OCI-LY3 (cell line): ENCODE measurements around the gene CLK2.
A peak's percentile ranks its signal among the peaks of the same experiment; 100 is the strongest.
"Not testable (repeated sequence)": the region's sequence is repeated elsewhere in the genome, so short reads cannot be mapped to it uniquely, and the experiment has no call there.

Source experiments
- H2AFZ ChIP-seq: fragments of 200-600, 300-600 bp; shearing (Covaris generic); 2 replicates; pipeline ENCODE4 v1.6.0; 2014; ENCODE audit warnings: antibody characterized with exemption, low read depth, low read length
- H3K27ac ChIP-seq: fragments of 200-600, 300-600 bp; sonication (generic); 2 replicates; pipeline ENCODE4 v1.5.1; 2014; ENCODE audit warnings: mild to moderate bottlenecking, low read length, moderate library complexity, mixed read lengths
- H3K27me3 ChIP-seq: fragments of 200-600, 300-600 bp; sonication (generic); 2 replicates; pipeline ENCODE4 v1.6.1; 2014; ENCODE audit warnings: low read depth, low read length, mixed read lengths
- H3K36me3 ChIP-seq: fragments of 200-600, 300-600 bp; sonication (generic); replicated peaks from 2 replicates; pipeline ENCODE3; 2014; ENCODE audit warnings: low read depth, low read length, mixed read lengths
- H3K4me1 ChIP-seq: fragments of 300-600, 200-600 bp; sonication (generic); 2 replicates; pipeline ENCODE4 v1.6.1; 2014; ENCODE audit warnings: low read length, mixed read lengths
- H3K4me2 ChIP-seq: fragments of 200-600, 300-600 bp; sonication (generic); 2 replicates; pipeline ENCODE4 v1.6.1; 2014; ENCODE audit warnings: low read length, mixed read lengths
- H3K4me3 ChIP-seq: fragments of 300-600, 200-600 bp; sonication (generic); 2 replicates; pipeline ENCODE4 v1.5.1; 2014; ENCODE audit warnings: antibody characterized with exemption, mild to moderate bottlenecking, low read length, moderate library complexity
- H3K79me2 ChIP-seq: fragments of 300-600, 200-600 bp; shearing (Covaris generic); 2 replicates; pipeline ENCODE4 v1.6.1; 2014; ENCODE audit warnings: mild to moderate bottlenecking, low read length, mixed read lengths
- H3K9ac ChIP-seq: fragments of 300-600, 200-600 bp; shearing (Covaris generic); 2 replicates; pipeline ENCODE4 v1.6.0; 2014; ENCODE audit warnings: mild to moderate bottlenecking, low read length, moderate library complexity
- H3K9me3 ChIP-seq: fragments of 200-600, 300-600 bp; shearing (Covaris generic); 2 replicates; pipeline ENCODE4 v1.6.1; 2014; ENCODE audit warnings: low read length, mixed read lengths; ENCODE audit not compliant: insufficient read depth
- H4K20me1 ChIP-seq: fragments of 200-600, 300-600 bp; sonication (generic); 2 replicates; pipeline ENCODE4 v1.6.1; 2016; ENCODE audit warnings: low read length, mixed read lengths; ENCODE audit not compliant: insufficient read depth
- EZH2phosphoT487 ChIP-seq: fragments of 200-600 bp; shearing (Covaris generic); IDR thresholded peaks from 2 replicates; pipeline ENCODE4 v1.6.1; 2018; ENCODE audit warnings: antibody characterized with exemption, mixed run types, low read depth
- TF ChIP-seq, protein P1 (sequence below): fragments of 200-600, 300-600 bp; sonication (generic); IDR thresholded peaks from 2 replicates; pipeline ENCODE4 v1.5.1; 2014; ENCODE audit warnings: antibody characterized with exemption, low read length, low read depth

The CLK2 gene

GRCh38 chr1:155241069-155241679 lies 32.1 kb downstream of the CLK2 start:
- H3K27me3 ChIP-seq, result no peaks in the 10 kb centered on the region
- H4K20me1 ChIP-seq, result no peaks in the 10 kb centered on the region
- 0 out of 2 replicates have a peak overlapping the region, but pooled peaks have one; percentile 17 for H3K9ac ChIP-seq
- H3K4me1 ChIP-seq, result peaks cover 27% of the 10 kb centered on the region
- peak overlapping the region; percentile 75 for H3K4me3 ChIP-seq
- peak overlapping the region; percentile 63 for H3K4me2 ChIP-seq
- peak overlapping the region; percentile 70; the same call in 1 of the 2 replicates for H2AFZ ChIP-seq
- H3K27ac ChIP-seq, result no peak overlapping the region
- H3K79me2 ChIP-seq, result peaks cover 8% of the 10 kb centered on the region
- no peak for TF ChIP-seq EZH2phosphoT487
- TF ChIP-seq, protein P1, sequence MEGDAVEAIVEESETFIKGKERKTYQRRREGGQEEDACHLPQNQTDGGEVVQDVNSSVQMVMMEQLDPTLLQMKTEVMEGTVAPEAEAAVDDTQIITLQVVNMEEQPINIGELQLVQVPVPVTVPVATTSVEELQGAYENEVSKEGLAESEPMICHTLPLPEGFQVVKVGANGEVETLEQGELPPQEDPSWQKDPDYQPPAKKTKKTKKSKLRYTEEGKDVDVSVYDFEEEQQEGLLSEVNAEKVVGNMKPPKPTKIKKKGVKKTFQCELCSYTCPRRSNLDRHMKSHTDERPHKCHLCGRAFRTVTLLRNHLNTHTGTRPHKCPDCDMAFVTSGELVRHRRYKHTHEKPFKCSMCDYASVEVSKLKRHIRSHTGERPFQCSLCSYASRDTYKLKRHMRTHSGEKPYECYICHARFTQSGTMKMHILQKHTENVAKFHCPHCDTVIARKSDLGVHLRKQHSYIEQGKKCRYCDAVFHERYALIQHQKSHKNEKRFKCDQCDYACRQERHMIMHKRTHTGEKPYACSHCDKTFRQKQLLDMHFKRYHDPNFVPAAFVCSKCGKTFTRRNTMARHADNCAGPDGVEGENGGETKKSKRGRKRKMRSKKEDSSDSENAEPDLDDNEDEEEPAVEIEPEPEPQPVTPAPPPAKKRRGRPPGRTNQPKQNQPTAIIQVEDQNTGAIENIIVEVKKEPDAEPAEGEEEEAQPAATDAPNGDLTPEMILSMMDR, result no peak
- H3K9me3 ChIP-seq, result no peaks in the 10 kb centered on the region
- H3K36me3 ChIP-seq, result no peaks in the 10 kb centered on the region

GRCh38 chr1:155236451-155236850 lies 36.9 kb downstream of the CLK2 start:
- H3K4me1 ChIP-seq, result peaks cover 7% of the 10 kb centered on the region
- H3K4me2 ChIP-seq, result no peak overlapping the region
- no peaks in the 10 kb centered on the region for H3K27me3 ChIP-seq
- no peak overlapping the region for H3K27ac ChIP-seq
- H4K20me1 ChIP-seq, result no peaks in the 10 kb centered on the region
- no peaks in the 10 kb centered on the region for H3K36me3 ChIP-seq
- no peak overlapping the region for H3K4me3 ChIP-seq
- TF ChIP-seq, protein P1, result no peak
- TF ChIP-seq EZH2phosphoT487, result no peak
- no peak overlapping the region for H3K9ac ChIP-seq
- no peaks in the 10 kb centered on the region for H3K79me2 ChIP-seq
- H2AFZ ChIP-seq, result no peak overlapping the region
- H3K9me3 ChIP-seq, result no peaks in the 10 kb centered on the region

- not testable (repeated sequence) for H2AFZ ChIP-seq, H3K4me3 ChIP-seq, H3K4me1 ChIP-seq, H3K36me3 ChIP-seq, H3K9me3 ChIP-seq, H3K27ac ChIP-seq, H3K79me2 ChIP-seq, H3K4me2 ChIP-seq, H4K20me1 ChIP-seq, H3K27me3 ChIP-seq, H3K9ac ChIP-seq
These were observed 37.9 kb downstream of the CLK2 start for GRCh38 chr1:155235375-155235774.

- H3K36me3 ChIP-seq, H3K79me2 ChIP-seq, H3K4me3 ChIP-seq, H2AFZ ChIP-seq, H3K27ac ChIP-seq, H3K4me2 ChIP-seq, H3K9ac ChIP-seq, H3K4me1 ChIP-seq, H4K20me1 ChIP-seq, H3K27me3 ChIP-seq, H3K9me3 ChIP-seq: not testable (repeated sequence)
These were observed 39.8 kb downstream of the CLK2 start for GRCh38 chr1:155233502-155233901.

GRCh38 chr1:155232001-155232978 lies 41.0 kb downstream of the CLK2 start:
- not testable (repeated sequence) for H3K4me1 ChIP-seq, H2AFZ ChIP-seq, H3K4me2 ChIP-seq, H3K79me2 ChIP-seq, H4K20me1 ChIP-seq, H3K4me3 ChIP-seq, H3K9me3 ChIP-seq, H3K27me3 ChIP-seq, H3K9ac ChIP-seq, H3K36me3 ChIP-seq, H3K27ac ChIP-seq

GRCh38 chr1:155231302-155231701 lies 42.0 kb downstream of the CLK2 start:
- H3K27ac ChIP-seq, H3K9me3 ChIP-seq, H3K4me3 ChIP-seq, H3K4me1 ChIP-seq, H2AFZ ChIP-seq, H3K79me2 ChIP-seq, H4K20me1 ChIP-seq, H3K4me2 ChIP-seq, H3K27me3 ChIP-seq, H3K9ac ChIP-seq, H3K36me3 ChIP-seq: not testable (repeated sequence)
